ENCODE results near the gene KDM1B. TPM values are rescaled to one million over a fixed set of nuclear protein-coding genes. Genes with fewer than 3 reads are reported as not detected.
"Not testable (repeated sequence)": the region's sequence is repeated elsewhere in the genome, so short reads cannot be mapped to it uniquely, and the experiment has no call there.

Gene KDM1B
- polyA plus RNA-seq, 4 donors = 17.6 to 22.8 (median 21.3) TPM

DNA sequence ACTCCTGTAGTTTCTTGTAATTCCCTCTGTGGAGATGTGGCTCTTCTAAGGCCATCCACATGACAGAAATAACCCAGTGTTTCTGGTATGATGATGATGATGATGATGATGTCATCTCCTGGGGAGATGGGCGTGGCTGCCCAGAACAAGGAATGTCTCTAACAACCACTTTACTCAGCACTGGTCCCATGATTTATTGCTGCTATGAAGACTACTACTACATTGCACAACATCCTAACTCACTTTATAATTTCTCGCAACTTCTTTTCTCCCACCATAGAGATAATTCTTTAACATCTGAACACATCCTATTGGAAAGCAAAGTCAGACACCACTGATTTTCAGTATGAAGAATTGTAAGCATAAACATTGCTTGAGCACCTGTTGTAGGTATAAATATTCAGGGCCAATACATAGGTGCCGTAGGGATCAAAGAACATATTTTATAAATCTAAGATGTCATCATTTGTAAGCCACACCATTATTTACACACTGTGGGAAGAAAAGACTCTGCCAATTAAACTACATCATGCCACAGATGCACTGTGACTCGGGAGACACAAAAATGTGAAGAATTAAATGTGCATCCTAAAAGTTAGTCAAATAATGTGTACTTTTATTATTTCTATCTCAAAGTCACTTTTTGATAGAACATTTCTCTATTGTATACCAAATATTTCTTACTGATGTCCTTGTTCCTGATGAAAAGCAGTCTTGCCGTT, 6.8 kb upstream of the KDM1B start:
- no peak for DNase-seq (ENCODE audit: low read depth in 4 of 4, low spot score in 3 of 4)

DNA sequence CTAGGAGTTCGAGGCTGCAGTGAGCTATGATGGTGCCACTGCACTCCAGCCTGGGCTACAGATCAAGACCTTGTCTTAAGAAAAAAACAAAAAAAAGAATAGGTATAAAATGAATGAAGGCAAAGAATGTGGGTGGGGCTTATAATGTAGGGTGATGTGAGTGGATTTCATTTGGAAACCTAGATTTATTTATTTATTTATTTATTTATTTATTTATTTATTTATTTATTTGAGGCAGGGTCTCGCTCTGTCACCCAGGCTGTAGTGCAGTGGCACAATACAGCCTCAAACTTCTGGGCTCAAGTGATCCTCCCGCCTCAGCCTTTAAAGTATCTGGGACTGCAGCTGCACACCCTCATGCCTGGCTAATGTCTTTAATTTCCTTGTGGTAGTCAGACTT, 3.8 kb upstream of the KDM1B start:
- DNase-seq (ENCODE audit: low read depth in 4 of 4, low spot score in 3 of 4) = not testable (repeated sequence)

DNA sequence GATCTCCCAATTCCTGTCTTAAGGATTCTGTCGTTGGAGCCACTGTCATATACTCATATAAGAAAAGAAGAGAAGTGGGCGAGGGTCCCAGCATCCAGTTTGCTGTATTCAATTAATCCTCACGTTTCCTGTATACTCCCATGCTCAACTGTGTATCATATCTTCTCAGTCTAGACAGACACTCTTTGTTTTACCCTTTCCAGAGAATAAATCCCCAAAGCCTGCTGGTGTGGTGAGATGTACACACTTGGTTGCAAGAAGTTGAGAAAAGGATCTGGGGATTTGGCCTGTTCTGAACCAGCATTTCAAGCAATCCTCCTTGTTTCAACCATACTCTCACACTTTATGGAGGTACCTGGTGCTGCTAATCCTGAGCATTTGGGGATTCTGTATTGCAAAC, 3.4 kb upstream of the KDM1B start:
- no peak for DNase-seq (ENCODE audit: low read depth in 4 of 4, low spot score in 3 of 4)

- DNase-seq (ENCODE audit: low read depth in 4 of 4, low spot score in 3 of 4) = no peak
Measured at GRCh38 chr6:18153311-18153703, 1.9 kb upstream of the KDM1B start.

GRCh38 chr6:18154507-18155149, 594 bp upstream of the KDM1B start, which contains the start of gene TPMT:
Gene TPMT (minus strand): TSS chr6:18155077. CDS start chr6:18149127, 5,950 bp downstream.
- peak in 1 of 4 donors; percentile 16 for DNase-seq (ENCODE audit: low read depth in 4 of 4, low spot score in 3 of 4)

DNA sequence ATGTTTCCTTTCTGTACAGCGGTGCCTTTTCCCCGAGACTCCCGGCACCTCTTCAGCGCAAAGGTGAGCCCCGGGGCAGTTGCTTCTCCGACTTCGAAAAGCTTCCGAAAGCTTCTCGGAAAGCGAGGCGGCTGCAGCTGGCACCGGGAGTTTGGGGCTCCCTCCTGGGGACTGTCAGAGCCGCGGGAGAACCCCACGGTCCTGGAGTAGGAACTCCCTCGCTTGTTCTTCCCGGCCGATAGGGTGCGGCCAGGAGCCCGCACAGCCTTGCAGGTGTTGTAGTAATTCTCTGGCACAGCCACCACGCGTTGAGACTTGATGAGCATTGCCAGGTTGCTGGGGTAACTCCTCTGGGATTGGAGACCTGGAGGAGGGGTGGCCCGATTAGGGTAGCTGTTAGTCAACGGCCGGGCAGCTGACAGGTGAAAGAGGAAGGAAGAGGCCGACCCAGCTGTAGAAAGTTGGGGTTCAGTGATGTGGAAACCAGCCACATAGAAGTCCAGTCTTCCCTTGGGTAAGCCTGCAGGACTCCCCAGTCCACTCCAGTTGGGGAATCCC, 721 bp downstream of the KDM1B start:
- peak; percentile 28 to 38 (median 33) for DNase-seq (ENCODE audit: low read depth in 4 of 4, low spot score in 3 of 4)

DNA sequence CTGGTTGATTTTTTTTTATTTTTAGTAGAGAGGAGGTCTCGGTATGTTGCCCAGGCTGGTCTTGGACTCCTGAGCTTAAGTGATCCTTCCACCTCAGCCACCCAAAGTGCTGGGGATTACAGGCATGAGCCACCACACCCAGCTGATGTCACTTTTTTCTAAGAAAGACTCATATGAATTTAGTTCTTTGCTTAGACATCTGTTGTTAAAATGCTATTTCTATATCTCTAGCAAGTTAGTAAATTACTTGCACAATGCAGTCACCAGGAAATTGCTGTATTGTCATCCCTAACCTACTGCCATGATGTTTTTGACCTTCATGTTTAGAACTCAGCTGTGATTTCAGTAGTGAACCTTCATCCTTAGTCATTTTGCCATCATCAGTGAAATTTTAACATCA, 5.7 kb downstream of the KDM1B start:
- no peak for DNase-seq (ENCODE audit: low read depth in 4 of 4, low spot score in 3 of 4)

DNA sequence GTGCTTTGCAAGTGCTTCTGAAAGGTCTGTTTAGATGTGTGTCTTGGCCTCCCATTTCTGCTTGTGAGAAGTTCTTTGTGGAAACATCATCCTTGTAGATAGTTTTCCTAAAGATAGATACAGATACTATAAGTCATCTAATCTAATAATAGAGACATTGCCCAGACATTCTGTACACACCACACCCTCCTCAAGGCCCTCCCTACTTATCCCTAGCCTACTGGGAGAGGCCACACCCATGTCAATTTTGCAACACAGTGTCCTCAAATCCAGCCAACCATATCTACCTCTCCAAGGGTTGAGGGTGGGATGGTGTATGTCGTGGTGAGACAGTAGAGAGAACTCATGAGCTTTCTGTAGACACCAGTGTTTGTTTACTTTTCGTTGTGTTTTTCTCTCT, 6.2 kb downstream of the KDM1B start:
- no peak for DNase-seq (ENCODE audit: low read depth in 4 of 4, low spot score in 3 of 4)

DNA sequence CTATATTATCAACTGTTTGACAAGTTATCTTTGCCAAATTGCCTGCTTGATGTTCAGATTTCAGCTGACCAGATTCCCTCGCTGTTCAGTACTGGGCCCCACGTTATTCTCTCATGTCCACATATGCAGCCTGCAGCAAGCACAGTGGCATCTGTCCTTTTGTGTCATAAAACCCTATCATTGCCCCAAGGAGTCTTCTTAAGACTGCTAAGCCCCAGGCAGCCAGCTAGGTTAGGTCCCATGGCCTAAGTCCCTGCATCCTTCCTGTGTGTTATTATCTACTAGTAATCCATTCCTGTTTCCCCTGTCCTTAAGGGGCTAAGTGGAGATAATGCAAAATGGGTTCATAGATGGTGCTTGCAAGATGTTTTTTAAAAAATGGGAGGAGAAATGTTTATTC, 7.2 kb downstream of the KDM1B start:
- DNase-seq (ENCODE audit: low read depth in 4 of 4, low spot score in 3 of 4) = no peak

- DNase-seq (ENCODE audit: low read depth in 4 of 4, low spot score in 3 of 4) = no peak
Measured at GRCh38 chr6:18165751-18166150, 10.5 kb downstream of the KDM1B start.

GRCh38 chr6:18166312-18167036, 11.3 kb downstream of the KDM1B start:
- no peak for DNase-seq (ENCODE audit: low read depth in 4 of 4, low spot score in 3 of 4)

GRCh38 chr6:18168264-18168663, 13.0 kb downstream of the KDM1B start:
- DNase-seq (ENCODE audit: low read depth in 4 of 4, low spot score in 3 of 4) = no peak

- DNase-seq (ENCODE audit: low read depth in 4 of 4, low spot score in 3 of 4) = no peak
Measured at GRCh38 chr6:18171871-18172270, 16.6 kb downstream of the KDM1B start.

- DNase-seq (ENCODE audit: low read depth in 4 of 4, low spot score in 3 of 4) = not testable (repeated sequence)
Measured at GRCh38 chr6:18176198-18176597, 21.0 kb downstream of the KDM1B start.

DNA sequence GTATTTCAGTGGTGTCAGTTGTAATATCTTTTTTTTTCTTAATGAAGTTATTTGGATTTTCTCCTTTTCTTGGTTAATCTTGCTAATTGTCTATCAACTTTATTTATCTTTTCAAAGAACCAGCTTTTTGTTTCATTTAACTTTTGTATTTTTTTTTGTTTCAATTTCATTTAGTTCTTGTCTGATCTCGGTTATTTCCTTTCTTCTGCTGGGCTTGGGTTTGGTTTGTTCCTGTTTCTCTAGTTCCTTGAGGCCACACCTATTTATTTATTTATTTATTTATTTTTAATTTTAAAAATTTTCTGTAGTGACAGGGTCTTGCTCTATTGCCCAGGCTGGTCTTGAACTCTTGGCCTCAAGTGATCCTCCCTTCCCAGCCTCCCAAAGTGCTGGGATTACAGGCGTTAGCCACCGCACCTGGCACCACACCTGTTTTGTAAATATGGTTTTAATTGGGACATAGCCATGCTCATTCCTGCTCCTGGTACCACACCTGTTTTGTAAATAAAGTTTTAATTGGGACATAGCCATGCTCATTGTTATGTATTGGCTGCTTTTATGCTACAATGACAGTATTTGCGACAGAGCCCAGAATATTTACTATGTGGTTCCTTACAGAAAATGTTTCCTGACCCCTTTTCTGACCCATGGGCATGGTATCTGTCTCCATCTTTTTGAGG, 22.2 kb downstream of the KDM1B start:
- DNase-seq (ENCODE audit: low read depth in 4 of 4, low spot score in 3 of 4) = no peak

DNA sequence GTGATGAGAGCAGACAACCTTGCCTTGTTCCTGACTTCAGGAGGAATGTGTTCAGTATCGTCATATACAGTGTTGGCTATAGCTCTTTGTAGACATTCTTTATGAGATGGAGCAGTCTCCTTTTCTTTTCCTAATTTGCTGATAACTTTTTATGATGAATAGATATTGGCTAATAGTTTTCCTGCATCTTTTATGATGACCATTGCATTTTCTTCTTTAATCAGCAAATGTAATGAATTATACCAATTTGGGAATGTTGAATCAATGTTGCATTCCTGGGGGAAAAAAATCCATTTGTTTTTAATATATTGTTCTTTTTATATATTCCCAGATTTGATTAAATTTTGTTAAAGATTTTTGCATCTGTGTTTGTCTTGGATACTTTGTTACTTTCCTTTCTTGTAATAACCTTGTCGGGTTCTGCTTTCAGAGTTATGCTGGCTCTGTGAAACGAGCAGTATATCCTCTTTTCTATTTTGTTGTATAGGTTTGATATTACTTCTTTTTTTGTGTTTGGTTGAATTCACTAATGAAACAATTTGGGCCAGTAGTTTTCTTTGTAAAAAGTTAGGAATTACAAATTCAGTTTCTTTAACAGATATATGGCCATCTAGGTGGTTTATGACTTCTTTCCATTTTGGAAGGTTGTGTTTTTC, 23.9 kb downstream of the KDM1B start:
- DNase-seq (ENCODE audit: low read depth in 4 of 4, low spot score in 3 of 4) = no peak

- DNase-seq (ENCODE audit: low read depth in 4 of 4, low spot score in 3 of 4) = no peak
Measured at GRCh38 chr6:18179770-18180356, 24.6 kb downstream of the KDM1B start.

GRCh38 chr6:18182568-18182967, 27.3 kb downstream of the KDM1B start:
- DNase-seq (ENCODE audit: low read depth in 4 of 4, low spot score in 3 of 4) = no peak

GRCh38 chr6:18183766-18184165, 28.5 kb downstream of the KDM1B start:
- DNase-seq (ENCODE audit: low read depth in 4 of 4, low spot score in 3 of 4) = peak in 3 of 4 donors; percentile 13 to 49 (median 41)

DNA sequence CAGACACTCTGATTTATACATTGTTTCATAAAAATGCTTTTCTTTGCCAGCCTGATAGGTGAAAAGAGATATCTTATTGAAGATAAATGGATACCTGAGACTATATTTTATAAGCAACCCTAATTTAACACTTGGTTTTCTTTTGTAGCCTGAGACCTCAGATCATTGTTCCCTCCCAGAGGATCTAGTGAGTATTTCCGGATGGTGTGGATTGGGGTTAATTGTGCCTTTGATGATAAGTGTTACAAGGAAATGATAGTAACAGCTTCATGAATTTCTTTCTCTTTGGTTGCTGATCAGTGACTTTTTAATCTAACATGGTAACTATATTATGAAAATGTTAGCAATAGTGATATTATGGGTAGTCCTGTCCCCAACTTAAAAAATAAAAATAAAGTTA, 30.4 kb downstream of the KDM1B start:
- no peak for DNase-seq (ENCODE audit: low read depth in 4 of 4, low spot score in 3 of 4)

Measured in right renal pelvis (tissue), 4 donors.